ENCODE measurements around the gene RASSF10.

DNA sequence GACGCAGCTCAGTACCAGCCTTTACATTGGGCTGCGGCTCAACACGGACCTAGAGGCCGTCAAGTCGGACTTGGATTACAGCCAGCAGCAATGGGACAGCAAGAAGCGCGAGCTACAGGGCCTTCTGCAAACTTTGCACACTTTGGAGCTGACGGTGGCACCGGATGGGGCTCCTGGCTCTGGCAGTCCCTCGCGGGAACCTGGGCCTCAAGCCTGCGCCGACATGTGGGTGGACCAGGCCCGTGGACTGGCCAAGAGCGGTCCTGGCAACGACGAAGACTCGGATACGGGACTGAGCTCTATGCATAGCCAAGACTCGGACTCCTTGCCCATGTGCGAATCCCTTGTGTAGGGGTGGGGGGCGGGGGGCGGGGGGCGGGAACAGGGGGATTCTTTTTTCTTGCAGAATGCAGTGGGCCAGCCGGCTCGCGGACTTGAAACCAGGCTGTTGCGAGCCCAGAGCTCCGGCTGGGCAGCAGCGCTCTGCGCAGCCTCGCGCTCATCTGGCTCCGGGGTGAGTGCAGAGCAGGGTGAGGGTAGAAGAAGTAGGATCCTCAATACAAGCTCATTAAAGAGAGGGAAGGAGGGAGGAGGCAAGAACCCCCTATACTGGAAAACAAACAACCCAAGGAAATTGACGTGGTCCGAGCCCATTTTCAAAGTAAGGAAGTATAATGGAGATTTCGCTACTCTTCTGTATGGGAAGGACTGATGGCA lies 1.8 kb downstream of the RASSF10 start:
- TF ChIP-seq GATA2 (IDR thresholded peaks at IDR 0.05; ENCODE audit: low read depth, low read length) (no peak), GATA3 (IDR thresholded peaks at IDR 0.05; ENCODE audit: low read depth, low read length) (no peak)
